ENCODE data around the gene TMEM52.

DNA sequence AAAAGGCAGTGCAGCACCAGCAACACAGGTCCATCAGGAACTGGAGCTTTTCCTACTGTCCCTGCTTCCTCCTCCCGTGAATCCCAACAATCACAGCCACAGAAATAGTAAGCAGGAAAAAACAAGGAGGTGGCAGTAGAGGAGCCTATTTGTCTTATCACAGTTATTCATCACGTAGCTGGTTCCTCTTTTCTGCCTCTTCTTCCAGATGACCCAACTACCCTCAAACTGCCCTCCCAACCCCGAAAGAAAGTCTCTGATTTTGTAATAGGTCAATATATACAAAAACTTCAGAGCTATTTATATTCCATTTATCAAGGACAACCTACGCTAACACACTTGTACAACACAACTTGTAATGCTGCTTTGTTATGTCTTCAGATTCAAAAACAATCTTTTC lies 49.6 kb downstream of the TMEM52 start:
- TF ChIP-seq, protein P1, sequence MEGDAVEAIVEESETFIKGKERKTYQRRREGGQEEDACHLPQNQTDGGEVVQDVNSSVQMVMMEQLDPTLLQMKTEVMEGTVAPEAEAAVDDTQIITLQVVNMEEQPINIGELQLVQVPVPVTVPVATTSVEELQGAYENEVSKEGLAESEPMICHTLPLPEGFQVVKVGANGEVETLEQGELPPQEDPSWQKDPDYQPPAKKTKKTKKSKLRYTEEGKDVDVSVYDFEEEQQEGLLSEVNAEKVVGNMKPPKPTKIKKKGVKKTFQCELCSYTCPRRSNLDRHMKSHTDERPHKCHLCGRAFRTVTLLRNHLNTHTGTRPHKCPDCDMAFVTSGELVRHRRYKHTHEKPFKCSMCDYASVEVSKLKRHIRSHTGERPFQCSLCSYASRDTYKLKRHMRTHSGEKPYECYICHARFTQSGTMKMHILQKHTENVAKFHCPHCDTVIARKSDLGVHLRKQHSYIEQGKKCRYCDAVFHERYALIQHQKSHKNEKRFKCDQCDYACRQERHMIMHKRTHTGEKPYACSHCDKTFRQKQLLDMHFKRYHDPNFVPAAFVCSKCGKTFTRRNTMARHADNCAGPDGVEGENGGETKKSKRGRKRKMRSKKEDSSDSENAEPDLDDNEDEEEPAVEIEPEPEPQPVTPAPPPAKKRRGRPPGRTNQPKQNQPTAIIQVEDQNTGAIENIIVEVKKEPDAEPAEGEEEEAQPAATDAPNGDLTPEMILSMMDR (IDR thresholded peaks at IDR 0.05; ENCODE audit: poor library complexity) = no peak
- TF ChIP-seq EZH2phosphoT487 (IDR thresholded peaks at IDR 0.05; ENCODE audit: low read depth, severe bottlenecking, unreplicated experiment) = no peak

All from hepatocyte (in vitro differentiated cells).